HG02642 (cell line): ENCODE data around the gene LRMDA.

Source experiments
- ATAC-seq: cut with Tn5 transposase; IDR thresholded peaks from one replicate; pipeline ENCODE4 v1.9.1; 2021; ENCODE audit warnings: mild to moderate bottlenecking; ENCODE audit not compliant: unreplicated experiment, poor library complexity

LRMDA gene

DNA sequence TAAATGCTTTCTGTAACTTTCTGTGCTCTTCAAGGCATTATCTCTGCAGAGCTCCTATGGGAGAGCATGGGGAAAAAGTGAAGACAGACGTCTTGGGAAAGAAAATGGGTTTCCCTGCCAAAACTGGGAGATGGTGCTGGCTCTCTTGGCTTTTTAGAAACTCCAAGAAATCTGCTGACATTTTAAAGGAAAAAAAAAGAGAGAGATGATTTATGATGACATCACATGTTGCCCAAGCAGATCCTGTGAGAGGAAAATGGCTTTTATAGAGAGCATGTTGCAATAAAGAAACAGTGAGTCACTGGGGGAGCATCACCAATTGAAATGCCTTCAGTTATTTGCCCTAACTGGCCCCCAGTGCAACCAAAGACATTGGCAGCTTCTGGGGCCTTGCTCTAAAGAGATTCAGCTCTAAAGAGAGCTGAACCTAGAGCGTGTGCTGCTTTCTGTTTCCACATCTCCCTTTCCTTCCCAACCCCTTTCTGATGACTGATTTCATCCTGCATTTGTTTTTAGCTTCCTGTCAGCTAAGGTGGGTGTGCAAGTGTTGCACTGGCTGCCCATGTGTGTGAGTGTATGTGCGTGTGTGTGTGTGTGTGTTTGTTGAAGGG, 37.7 kb downstream of the LRMDA start:
- ATAC-seq, result no peak

GRCh38 chr10:75470901-75471300, 39.5 kb downstream of the LRMDA start:
- ATAC-seq, result no peak

DNA sequence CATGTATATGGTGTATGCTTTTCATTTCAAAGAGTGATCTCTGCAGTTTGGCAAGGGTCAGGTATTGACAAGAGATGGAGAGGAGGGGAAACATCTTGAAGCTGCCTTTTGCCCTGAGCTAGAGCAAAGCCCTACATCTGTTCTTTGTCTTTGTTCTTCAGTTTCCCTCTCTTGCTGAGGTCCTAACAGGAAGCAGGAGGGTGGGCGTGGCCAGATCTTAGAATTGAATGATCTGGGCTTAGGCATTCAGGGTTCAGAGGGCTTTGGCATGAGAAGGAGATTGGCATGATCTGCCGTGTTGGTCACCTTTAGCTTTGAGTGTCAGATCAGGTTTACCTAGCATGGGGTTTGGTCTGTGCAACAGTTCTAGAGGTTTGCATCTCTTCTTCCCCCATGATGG, 41.3 kb downstream of the LRMDA start:
- no peak for ATAC-seq

GRCh38 chr10:75474106-75474505, 42.7 kb downstream of the LRMDA start:
- no peak for ATAC-seq

DNA sequence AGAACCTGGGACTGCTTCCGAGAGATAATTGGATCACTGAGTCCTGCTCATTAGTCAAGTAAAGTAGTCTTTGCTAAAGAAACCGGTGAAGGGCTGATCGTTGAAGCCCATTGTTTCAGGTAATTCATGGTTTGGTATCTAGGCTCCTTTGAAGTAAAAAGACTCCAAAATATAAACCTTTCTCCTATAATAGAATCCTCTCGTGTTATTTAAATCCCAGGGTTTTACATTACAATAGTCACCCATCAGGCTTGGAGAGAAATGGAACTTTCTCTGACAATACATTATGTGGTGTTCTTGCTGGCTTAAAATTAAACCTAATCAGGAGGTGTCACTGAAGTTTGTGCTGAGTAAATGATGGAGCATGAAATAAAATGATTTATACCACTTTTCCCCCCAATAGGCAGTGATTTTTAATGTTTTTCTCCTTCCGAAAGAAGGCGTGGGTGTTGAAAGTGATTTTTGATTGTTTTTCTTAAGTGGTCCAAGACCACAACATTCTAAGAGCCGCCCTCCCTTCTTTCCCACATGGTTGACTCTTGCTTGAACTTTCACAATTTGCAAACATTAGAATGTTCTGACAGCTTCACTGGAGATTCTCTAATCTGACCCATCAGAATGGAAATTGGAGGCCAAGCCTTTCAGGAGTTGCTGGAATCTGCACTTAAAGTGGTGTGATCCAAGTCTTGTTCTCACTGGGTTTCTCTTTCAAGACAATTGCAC, 44.2 kb downstream of the LRMDA start:
- ATAC-seq, result no peak

- no peak for ATAC-seq
Observed at GRCh38 chr10:75476569-75476968, 45.1 kb downstream of the LRMDA start.

GRCh38 chr10:75476985-75477384, 45.6 kb downstream of the LRMDA start:
- ATAC-seq, result no peak

GRCh38 chr10:75477680-75478079, 46.3 kb downstream of the LRMDA start:
- ATAC-seq, result no peak

GRCh38 chr10:75480374-75480773, 49.0 kb downstream of the LRMDA start:
- no peak for ATAC-seq

- ATAC-seq, result no peak
Observed at GRCh38 chr10:75483188-75483587, 51.8 kb downstream of the LRMDA start.

DNA sequence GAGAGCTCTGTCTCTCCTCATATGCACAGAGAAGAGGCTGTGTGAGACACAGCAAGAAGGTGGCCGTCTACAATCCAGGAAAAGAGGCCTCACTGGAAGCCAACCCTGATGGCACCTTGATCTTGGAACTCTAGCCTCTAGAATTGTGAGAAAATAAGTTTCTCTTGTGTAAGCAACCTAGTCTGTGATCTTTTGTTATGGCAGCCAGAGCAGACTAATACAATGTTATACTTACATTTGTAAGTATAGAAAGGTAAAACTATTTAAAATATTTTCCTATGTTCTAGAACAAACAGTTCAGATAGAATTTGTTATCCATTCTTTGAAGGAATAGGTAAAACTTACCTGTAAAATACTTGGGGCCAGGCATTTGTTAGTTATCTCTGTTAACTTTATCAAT, 53.3 kb downstream of the LRMDA start:
- no peak for ATAC-seq

DNA sequence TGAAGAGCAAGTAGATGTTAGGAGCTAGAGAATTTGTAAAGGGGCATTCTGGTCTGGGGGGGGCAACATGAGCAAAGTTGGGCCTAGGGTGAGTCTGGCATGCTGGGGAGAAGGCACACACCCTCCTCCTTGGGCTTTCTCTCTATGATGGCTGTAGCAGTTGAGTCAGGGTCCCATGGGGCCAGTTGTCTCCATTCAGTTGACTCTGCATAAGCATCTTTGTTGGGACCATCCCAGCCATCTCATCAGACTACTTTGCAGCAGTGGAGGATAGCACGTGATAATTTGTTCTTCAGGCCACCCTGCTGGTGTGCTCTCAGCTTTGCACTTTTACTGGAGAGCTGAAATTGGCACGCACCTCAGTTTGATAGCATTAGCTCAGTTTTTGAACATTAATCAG, 55.2 kb downstream of the LRMDA start:
- ATAC-seq, result no peak

GRCh38 chr10:75487087-75487754, 55.8 kb downstream of the LRMDA start:
- no peak for ATAC-seq

DNA sequence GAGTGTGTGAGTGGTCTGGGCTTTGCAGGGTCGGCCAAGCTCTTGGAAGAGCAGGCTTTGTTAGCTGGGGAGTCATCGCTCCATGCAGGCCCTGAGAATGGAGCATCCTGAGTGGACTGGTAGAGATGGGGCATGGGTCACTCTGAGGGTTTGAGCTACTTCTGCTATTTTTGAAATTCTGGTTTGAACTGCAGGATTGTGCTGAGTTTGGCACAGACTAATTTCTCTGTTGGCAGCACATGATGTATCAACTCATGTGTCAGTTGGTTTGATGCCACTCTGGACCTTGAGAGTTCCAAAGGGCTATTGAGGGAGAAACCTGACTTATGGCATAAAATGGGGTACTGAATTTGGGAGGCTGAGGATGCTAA, 56.3 kb downstream of the LRMDA start:
- no peak for ATAC-seq

GRCh38 chr10:75492173-75492925, 60.9 kb downstream of the LRMDA start:
- no peak for ATAC-seq

DNA sequence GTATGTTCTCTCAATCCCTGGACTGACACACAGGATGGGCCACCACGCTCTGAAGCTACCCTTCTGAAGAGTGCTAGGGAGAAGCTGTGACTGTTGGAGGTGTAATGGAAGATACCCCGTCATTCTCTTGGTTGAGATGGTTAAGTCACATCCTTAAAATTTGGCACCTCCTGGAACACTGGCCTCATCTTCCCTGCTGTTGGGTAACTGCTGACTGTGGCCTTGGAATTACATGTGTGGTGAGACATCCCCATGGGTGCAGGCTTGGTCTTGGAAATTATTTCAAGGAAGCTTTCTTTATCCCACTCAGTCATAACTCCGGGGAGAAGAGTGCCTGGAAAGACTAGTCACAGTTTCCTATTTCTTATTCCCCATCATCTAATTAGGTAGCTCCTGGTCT, 62.0 kb downstream of the LRMDA start:
- ATAC-seq, result no peak

DNA sequence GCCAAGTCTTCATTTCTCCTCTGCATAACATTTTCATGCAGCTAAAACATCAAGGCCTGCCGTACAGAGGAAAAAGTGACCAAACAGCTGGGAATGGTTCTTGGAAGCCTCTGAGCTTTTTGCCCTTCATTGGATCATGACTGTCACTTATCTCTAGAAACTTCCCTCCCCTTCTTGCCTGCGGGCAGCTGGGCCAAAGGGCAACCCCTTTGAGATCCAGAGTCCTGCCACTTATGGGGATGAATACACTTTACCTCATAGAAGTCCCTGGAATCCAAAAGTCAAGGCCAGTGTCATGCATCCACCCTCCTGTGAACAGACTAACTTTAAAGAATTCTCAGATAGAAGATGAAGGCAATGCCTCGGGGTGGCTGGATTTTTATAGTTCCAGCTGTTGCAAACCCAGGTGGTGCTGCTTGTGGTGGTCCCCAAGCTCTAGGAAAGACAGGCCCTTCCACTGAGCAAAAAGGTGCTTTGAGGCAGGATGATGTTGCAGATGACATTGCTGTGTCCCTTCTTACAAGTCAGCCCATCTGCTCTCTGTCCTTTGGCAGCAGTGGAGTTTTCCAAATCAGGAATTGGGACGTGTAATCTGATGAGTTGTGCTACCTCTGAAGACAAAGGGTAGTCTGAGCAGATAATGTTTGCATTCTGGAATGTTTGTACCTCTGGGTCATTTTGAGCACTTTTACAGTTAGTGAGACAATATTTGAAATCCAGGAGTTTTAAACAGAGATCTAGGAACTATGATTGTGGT, 64.2 kb downstream of the LRMDA start:
- no peak for ATAC-seq

GRCh38 chr10:75496191-75496567, 64.8 kb downstream of the LRMDA start:
- no peak for ATAC-seq

DNA sequence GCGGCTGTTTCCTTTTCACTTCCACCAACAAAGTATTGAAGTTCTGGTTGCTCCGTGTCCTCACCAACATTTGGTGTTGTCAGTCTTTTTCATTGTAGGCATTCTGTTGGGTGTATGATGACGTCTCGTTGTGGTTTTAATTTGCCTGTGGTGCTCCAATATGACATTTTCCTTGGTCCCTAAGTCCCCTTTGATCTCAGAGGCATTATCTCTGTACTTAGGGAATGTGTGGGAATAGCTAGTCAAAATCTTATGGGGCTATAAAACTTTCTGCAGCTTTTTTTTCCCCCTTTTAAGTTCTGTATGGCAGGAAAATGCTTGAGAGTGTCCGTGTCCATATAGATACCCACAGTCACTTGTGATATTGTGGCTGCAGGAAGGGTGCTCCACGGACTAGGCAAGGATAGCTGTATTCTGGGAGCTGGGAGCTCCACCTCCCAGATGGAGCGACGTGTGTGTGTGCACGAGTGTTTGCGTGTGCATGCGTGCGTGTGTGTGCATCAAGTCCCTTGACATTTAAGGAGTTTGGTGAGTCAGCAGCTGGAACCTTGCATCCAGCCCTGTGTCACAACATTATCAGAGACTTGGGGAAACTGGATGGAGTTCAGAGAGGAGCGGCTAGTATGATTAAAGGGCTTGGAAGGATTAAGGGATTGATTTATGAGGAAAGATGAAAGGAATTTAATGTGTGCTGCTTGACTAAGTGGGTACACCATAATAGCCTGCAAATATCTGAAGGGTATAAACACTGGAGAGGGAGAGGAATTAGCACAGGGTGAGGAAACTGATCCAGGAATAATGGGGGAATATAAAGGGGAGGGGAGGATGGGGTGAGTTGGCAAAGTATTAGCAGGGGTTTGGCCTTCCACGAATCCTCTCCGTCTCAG, 66.8 kb downstream of the LRMDA start:
- ATAC-seq, result no peak
